BLaER1 (cell line): ENCODE results near the gene SLC41A1.

Source experiments
- H3K27ac ChIP-seq: shearing (Covaris generic); formaldehyde crosslinking; 2 replicates; pipeline ENCODE4 v1.8.1; 2022
- H3K27me3 ChIP-seq: shearing (Covaris generic); formaldehyde crosslinking; 2 replicates; pipeline ENCODE4 v1.8.1; 2022
- H3K36me3 ChIP-seq: shearing (Covaris generic); formaldehyde crosslinking; 2 replicates; pipeline ENCODE4 v1.8.1; 2022
- H3K4me1 ChIP-seq: shearing (Covaris generic); formaldehyde crosslinking; 2 replicates; pipeline ENCODE4 v1.8.1; 2022
- H3K4me2 ChIP-seq: shearing (Covaris generic); formaldehyde crosslinking; 2 replicates; pipeline ENCODE4 v1.8.1; 2022
- H3K4me3 ChIP-seq: shearing (Covaris generic); formaldehyde crosslinking; 2 replicates; pipeline ENCODE4 v1.8.1; 2022
- H3K9ac ChIP-seq: shearing (Covaris generic); formaldehyde crosslinking; 2 replicates; pipeline ENCODE4 v1.8.1; 2022
- H3K9me3 ChIP-seq: shearing (Covaris generic); formaldehyde crosslinking; 2 replicates; pipeline ENCODE4 v1.8.1; 2022
- H4K20me1 ChIP-seq: shearing (Covaris generic); formaldehyde crosslinking; 2 replicates; pipeline ENCODE4 v1.8.1; 2022
- Cebpa-rat ChIP-seq: shearing (Covaris generic); IDR thresholded peaks from 2 replicates; pipeline ENCODE4 v1.8.1; 2022

The SLC41A1 gene

DNA sequence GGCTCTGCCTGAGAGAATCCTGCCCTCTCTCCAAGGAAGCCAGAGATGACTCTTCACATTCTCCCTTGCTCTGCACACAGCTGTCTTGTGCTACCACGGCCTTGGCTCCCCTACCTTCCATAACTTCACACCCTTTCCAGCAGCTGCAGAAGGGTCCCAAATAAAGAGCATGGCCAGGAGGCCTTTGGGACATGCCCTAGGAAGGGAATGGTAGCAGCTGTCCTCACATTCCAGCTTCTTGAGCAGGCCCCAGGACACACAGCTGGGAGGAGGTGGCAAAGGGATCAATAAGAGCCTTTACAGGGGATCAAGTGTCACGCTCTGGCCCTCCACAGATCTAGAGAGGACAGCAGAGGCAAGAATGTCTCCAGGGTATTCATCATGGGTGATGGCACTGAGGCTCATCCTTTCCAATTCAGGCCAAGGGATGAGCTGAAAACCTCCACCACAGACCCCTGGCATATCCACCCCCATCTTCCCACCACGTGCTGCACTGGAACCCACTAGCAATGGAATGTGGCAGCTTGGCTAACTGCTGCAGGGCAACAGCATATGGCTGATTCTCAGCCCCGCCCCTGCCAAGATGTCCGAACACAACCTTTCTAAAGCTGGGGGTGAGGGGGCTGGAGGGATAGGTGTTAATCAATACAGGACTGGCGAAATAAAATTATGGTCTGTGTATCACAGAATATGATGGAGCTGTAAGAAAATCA lies 19.9 kb downstream of the SLC41A1 start:
- peaks cover 43% of the 10 kb centered on the region for H3K4me1 ChIP-seq
- peak overlapping the region; percentile 32; the same call in 1 of the 2 replicates for H3K27ac ChIP-seq
- 0 out of 2 replicates have a peak, but pooled peaks cover 9% of the 10 kb centered on the region for H4K20me1 ChIP-seq
- H3K36me3 ChIP-seq: peaks cover 94% of the 10 kb centered on the region
- peak overlapping the region; percentile 40 for H3K4me2 ChIP-seq
- no peaks in the 10 kb centered on the region for H3K27me3 ChIP-seq
- H3K9ac ChIP-seq: no peak overlapping the region
- no peaks in the 10 kb centered on the region for H3K9me3 ChIP-seq
- TF ChIP-seq Cebpa-rat: no peak
- H3K4me3 ChIP-seq: no peak overlapping the region

DNA sequence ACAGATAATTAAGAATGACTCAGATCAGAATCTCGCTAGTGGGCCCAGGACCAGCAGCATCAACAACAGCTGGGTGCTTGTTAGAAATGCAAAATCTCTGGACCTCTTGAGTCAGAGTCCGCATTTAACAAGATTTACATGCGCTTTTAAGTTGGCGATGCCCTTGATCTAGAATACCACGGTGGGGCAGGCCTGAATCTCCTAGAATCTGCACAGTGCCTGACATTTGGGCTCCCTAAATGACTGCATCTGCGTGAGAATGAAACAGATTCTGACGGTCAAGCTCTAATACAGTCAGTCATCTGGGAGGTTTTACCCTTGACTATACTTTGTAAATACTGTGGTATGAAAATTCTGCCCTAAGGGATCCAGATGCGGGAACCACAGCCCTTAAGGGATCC lies 20.5 kb downstream of the SLC41A1 start:
- Histone ChIP-seq H3K9me3 (no peaks in the 10 kb centered on the region), H3K4me1 (peaks cover 43% of the 10 kb centered on the region), H3K27me3 (no peaks in the 10 kb centered on the region), H3K9ac (no peak overlapping the region), H3K27ac (0 out of 2 replicates have a peak overlapping the region, but pooled peaks have one; percentile 32), H3K36me3 (peaks cover 88% of the 10 kb centered on the region), H3K4me3 (no peak overlapping the region), H3K4me2 (peak overlapping the region; percentile 40; the same call in 1 of the 2 replicates), H4K20me1 (0 out of 2 replicates have a peak, but pooled peaks cover 9% of the 10 kb centered on the region)
- no peak for TF ChIP-seq Cebpa-rat

DNA sequence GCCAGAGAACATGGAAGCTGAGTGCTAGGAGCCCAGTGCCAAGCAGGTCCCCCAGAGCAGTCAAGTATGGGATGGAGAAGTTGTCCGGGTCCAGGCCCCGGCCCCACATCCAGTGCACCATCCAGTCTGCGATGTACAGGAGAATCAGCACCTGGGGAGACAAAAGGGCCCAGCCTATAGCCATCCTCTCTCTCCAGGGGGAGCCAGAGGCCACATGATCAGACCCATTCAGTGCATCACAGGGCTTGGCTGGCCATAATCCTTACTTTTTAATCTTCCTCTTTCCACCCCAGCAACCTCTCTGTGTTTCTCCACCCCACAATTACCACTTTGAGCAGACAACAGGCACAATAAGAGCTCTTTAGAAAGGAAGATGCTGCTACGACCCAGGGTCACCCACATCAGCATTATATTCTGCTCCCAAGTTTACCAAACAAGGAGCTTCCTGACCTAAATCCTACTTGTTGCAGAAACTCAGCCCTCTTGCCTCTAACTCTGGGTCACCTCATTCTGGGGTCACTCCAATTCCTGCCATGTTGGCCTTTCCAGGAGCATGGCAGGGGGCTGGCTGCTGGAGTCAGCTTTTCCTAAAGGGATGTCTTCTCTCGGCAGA lies 21.3 kb downstream of the SLC41A1 start:
- 0 out of 2 replicates have a peak, but pooled peaks cover 9% of the 10 kb centered on the region for H4K20me1 ChIP-seq
- H3K27ac ChIP-seq: no peak overlapping the region
- no peak for TF ChIP-seq Cebpa-rat
- no peaks in the 10 kb centered on the region for H3K27me3 ChIP-seq
- peaks cover 80% of the 10 kb centered on the region for H3K36me3 ChIP-seq
- peaks cover 43% of the 10 kb centered on the region for H3K4me1 ChIP-seq
- no peaks in the 10 kb centered on the region for H3K9me3 ChIP-seq
- no peak overlapping the region for H3K4me2 ChIP-seq
- H3K9ac ChIP-seq: no peak overlapping the region
- H3K4me3 ChIP-seq: no peak overlapping the region

DNA sequence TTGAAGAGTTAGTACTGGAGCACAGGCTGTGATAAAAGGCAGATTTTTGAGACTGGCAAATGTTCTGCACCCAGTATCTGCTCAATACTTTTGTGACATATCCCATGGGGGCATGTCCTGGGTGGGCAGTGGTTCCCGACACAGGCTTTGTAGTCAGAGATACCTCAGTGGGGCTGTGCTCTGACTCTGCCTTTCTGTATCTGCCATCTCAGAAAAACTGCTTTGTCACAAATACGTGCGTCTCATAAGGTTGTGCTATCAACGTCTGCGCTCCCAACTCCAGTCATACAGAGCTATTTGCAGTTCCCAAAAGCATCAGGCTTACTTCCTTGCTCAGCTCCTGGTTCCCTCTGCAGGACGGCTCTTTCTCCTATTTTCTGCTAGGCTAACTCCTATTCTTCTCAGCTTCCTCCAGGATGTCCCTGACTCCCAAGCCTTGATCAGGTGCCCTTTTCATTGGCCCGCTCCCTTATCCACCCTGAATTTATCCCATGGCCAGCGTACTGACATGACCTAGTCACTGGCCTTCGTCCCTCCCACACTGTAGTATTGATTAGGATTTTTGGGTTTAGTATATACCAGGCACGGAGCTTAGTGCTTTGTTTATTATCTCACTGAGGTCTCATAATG lies 25.6 kb downstream of the SLC41A1 start:
- peaks cover 22% of the 10 kb centered on the region for H3K4me1 ChIP-seq
- no peak for TF ChIP-seq Cebpa-rat
- no peak overlapping the region for H3K4me3 ChIP-seq
- H3K36me3 ChIP-seq: peaks cover 37% of the 10 kb centered on the region
- no peaks in the 10 kb centered on the region for H3K9me3 ChIP-seq
- no peak overlapping the region for H3K4me2 ChIP-seq
- H3K27me3 ChIP-seq: no peaks in the 10 kb centered on the region
- H4K20me1 ChIP-seq: no peaks in the 10 kb centered on the region
- no peak overlapping the region for H3K27ac ChIP-seq
- H3K9ac ChIP-seq: no peak overlapping the region

DNA sequence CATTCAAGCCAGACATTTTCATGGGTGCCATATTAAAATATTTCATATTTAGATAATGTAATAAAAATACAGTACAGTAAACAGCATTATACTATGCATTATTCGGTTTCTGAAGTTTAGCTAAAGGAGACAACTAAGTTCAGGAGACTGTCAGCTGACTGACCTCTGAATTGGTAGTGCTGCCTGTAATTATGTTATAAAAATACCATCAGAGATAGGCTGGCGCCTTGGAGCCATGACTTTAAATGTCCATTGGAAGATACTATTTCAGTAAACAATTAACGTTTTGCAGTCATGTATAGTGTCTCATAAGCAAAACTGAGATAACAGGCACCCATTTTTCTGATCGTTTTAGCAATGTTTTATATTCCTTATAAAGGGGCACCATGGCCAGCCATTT lies 26.4 kb downstream of the SLC41A1 start:
- no peaks in the 10 kb centered on the region for H3K9me3 ChIP-seq
- no peak for TF ChIP-seq Cebpa-rat

DNA sequence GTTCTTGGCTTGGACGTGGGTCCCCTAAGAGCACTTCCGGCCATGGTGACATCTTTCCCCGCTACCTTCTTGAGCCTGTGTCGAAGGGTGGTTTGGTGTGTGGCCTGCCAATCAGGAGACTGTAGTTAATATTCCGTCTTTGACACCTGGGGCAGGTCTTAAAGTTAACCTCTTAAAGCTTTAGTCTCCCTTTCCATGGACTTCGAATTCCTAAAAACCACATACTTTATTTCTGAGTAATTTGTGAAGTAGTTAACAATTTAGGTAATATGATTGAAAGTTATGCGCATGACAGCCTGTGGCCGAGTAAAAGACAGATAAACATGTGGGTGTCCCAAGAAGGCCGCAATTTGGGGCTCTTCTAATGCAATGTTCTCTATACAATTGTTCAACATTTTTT lies 27.6 kb downstream of the SLC41A1 start:
- no peak overlapping the region for H3K4me3 ChIP-seq
- H3K4me2 ChIP-seq: no peak overlapping the region
- H3K27me3 ChIP-seq: no peaks in the 10 kb centered on the region
- no peak for TF ChIP-seq Cebpa-rat
- H3K4me1 ChIP-seq: peaks cover 17% of the 10 kb centered on the region
- no peaks in the 10 kb centered on the region for H3K9me3 ChIP-seq
- H3K9ac ChIP-seq: no peak overlapping the region
- peaks cover 18% of the 10 kb centered on the region for H3K36me3 ChIP-seq
- H3K27ac ChIP-seq: no peak overlapping the region
- no peaks in the 10 kb centered on the region for H4K20me1 ChIP-seq

More for the DNA sequence above, 26.4 kb downstream of the SLC41A1 start:
- Histone ChIP-seq H3K36me3 (peaks cover 29% of the 10 kb centered on the region), H3K9ac (no peak overlapping the region), H4K20me1 (no peaks in the 10 kb centered on the region), H3K27ac (no peak overlapping the region), H3K4me2 (no peak overlapping the region), H3K4me3 (no peak overlapping the region), H3K4me1 (peaks cover 17% of the 10 kb centered on the region), H3K27me3 (no peaks in the 10 kb centered on the region)

DNA sequence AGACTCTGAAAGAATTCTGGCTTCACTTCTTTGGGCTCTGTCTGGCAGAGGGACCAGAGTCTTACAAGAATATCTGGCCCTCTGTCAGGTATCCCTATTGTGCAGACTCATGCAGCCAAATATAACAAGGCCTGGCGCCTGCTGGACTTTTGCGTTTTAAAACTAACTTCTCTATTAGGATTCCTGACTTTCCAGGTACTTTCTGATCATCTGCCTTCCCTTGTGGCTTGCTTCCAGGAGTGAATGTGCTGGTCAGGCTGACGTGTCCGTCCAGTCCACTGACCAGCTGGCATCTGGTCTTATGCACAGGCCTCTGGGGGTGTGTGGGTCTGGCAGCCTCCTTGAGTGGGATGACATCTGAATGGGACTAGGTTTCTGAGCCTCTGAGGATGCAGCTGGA lies 29.1 kb downstream of the SLC41A1 start:
- no peak for TF ChIP-seq Cebpa-rat
- H3K27ac ChIP-seq: no peak overlapping the region
- H3K9me3 ChIP-seq: no peaks in the 10 kb centered on the region
- no peaks in the 10 kb centered on the region for H3K27me3 ChIP-seq
- H3K36me3 ChIP-seq: 0 out of 2 replicates have a peak, but pooled peaks cover 2% of the 10 kb centered on the region
- H3K4me3 ChIP-seq: no peak overlapping the region
- H3K4me2 ChIP-seq: 0 out of 2 replicates have a peak overlapping the region, but pooled peaks have one; percentile 66
- H3K9ac ChIP-seq: no peak overlapping the region
- no peaks in the 10 kb centered on the region for H4K20me1 ChIP-seq
- H3K4me1 ChIP-seq: peaks cover 17% of the 10 kb centered on the region

DNA sequence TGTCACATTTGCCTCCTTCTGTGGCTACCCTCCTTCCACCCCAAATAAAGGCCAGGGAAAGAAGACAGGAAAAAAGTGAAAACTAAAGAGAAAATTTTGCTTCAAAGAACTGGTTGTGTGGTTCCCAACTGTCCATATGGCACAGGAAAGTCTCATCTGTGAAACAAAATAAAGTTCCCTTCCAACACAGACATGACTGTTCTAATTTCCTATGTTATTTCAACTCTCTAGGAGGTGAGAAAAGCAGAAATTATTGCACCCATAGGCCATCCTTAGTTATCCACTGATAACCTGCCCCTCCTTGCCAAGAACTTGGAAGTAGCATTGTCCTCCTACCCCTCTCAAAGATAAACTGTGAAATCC lies 29.6 kb downstream of the SLC41A1 start:
- Histone ChIP-seq H3K27ac (peak overlapping the region; percentile 35; the same call in 1 of the 2 replicates), H3K4me3 (no peak overlapping the region), H3K4me2 (peak overlapping the region; percentile 66), H3K9ac (no peak overlapping the region), H3K4me1 (peaks cover 18% of the 10 kb centered on the region), H4K20me1 (no peaks in the 10 kb centered on the region), H3K9me3 (no peaks in the 10 kb centered on the region), H3K36me3 (no peaks in the 10 kb centered on the region), H3K27me3 (no peaks in the 10 kb centered on the region)
- TF ChIP-seq Cebpa-rat: no peak

DNA sequence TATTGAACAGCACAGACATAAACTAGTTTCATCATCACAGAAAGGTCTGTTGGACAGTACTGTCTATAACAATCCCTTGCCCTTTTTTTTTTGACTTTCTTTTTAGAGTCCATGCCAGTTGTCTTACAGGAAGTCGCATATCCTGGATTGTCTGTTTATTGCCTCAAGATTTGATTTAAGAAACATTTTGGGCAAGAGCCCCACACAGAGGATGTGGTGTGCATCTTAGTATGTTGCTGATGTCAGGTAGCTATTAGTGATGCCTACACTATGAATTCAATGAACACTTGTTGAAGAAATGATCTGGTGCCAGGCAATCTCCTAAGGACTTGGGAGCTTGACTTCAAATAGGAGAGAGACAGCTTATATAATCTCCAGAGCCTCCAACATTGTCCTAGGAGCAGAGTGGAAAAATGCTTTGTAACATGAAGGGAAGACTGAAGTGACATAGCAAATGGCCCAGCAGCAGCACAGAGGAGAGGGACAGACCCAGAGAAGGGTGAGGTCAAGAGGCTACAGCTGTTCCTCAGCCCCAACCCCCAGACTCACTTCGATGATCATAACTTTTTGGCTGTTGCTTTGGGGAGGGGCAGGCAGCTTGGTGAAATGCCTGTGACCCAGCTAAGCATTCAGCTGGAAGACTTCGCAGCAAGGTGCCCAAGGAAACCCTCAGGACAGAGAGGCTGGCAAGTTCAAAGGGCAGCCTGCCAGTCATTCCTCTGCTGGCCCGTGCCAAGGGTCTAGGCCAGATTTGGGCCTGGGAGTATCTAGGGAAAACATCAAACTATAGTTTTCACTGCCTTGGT lies 30.2 kb downstream of the SLC41A1 start:
- Histone ChIP-seq H3K9me3 (no peaks in the 10 kb centered on the region), H4K20me1 (no peaks in the 10 kb centered on the region), H3K27ac (peak overlapping the region; percentile 35; the same call in 1 of the 2 replicates), H3K27me3 (no peaks in the 10 kb centered on the region), H3K9ac (no peak overlapping the region; the same call in 1 of the 2 replicates), H3K36me3 (no peaks in the 10 kb centered on the region), H3K4me2 (peak overlapping the region; percentile 66), H3K4me3 (no peak overlapping the region), H3K4me1 (peaks cover 24% of the 10 kb centered on the region)
- TF ChIP-seq Cebpa-rat: no peak
